Spleen (tissue), 11 donors: ENCODE results near the gene NECTIN4. TPM values are rescaled to one million over a fixed set of nuclear protein-coding genes. Genes with fewer than 3 reads are reported as not detected.
A peak's percentile ranks its signal among the peaks of the same experiment; 100 is the strongest.

Experiments used
- DNase-seq: peaks from one replicate; pipeline ENCODE4 v3.0.0-alpha.2; 2020
- H3K27ac ChIP-seq, 8 donors: fragments of 200-600 bp; sonication (generic) in 7 of 8; 1 replicate in 4 of 8; 2 replicates in 4 of 8; pipeline versions ENCODE4 v1.5.0 to v1.8.0; 2016 to 2021; ENCODE audit warnings: inconsistent platforms in 4 of 8, mild to moderate bottlenecking in 4 of 8, moderate library complexity in 1 of 8
- H3K27me3 ChIP-seq, 7 donors: fragments of 200-600 bp; sonication (generic) in 6 of 7; replicated peaks in 1 of 7; 1 replicate in 4 of 7; 2 replicates in 3 of 7; pipeline versions ENCODE4 v1.5.0 to v1.8.0; 2016 to 2021; ENCODE audit warnings: inconsistent platforms in 3 of 7, mild to moderate bottlenecking in 1 of 7
- H3K36me3 ChIP-seq, 6 donors: fragments of 200-600 bp; sonication (generic) in 5 of 6; 1 replicate in 4 of 6; 2 replicates in 2 of 6; pipeline versions ENCODE4 v1.5.0 to v1.8.0; 2016 to 2021; ENCODE audit warnings: inconsistent platforms in 2 of 6
- H3K4me1 ChIP-seq, 6 donors: fragments of 200-600 bp; sonication (generic) in 5 of 6; 1 replicate in 3 of 6; 2 replicates in 3 of 6; pipeline versions ENCODE4 v1.5.0 to v1.8.0; 2016 to 2021; ENCODE audit warnings: inconsistent platforms in 3 of 6
- H3K4me3 ChIP-seq, 8 donors: fragments of 200-600 bp; sonication (generic) in 7 of 8; 1 replicate in 4 of 8; 2 replicates in 4 of 8; pipeline versions ENCODE4 v1.5.0 to v1.8.0; 2016 to 2021; ENCODE audit warnings: inconsistent platforms in 4 of 8, mild to moderate bottlenecking in 4 of 8, moderate library complexity in 2 of 8
- H3K9me3 ChIP-seq, 8 donors: fragments of 200-600 bp; sonication (generic) in 7 of 8; 1 replicate in 4 of 8; 2 replicates in 4 of 8; pipeline versions ENCODE4 v1.5.0 to v1.8.0; 2016 to 2021; ENCODE audit warnings: inconsistent platforms in 4 of 8
- POLR2A ChIP-seq, 3 donors: fragments of 450-650 bp; IDR thresholded peaks; one replicate each; pipeline ENCODE4 v1.5.1; 2017; ENCODE audit warnings: antibody characterized with exemption in 3 of 3, mild to moderate bottlenecking in 1 of 3
- POLR2AphosphoS5 ChIP-seq, 3 donors: sonication (generic); formaldehyde crosslinking; IDR thresholded peaks; one replicate each; pipeline ENCODE4 v1.5.1; 2017; ENCODE audit warnings: antibody characterized with exemption in 3 of 3
- WGBS, 5 donors: extraction: QIAGEN DNeasy Blood & Tissue Kit in 3 of 5; methylation state at CpG; one replicate each; pipeline versions ENCODE4 v1.1.5 to v1.1.7; 2013 to 2018; 5-methylcytosine and 5-hydroxymethylcytosine counted together
- intact Hi-C: fragments of 100-400 bp; cut with DNase I; formaldehyde crosslinking; loops from one replicate; pipeline ENCODE4 v1.15.0; 2023; ENCODE audit warnings: low total_unique reads
- polyA plus RNA-seq, 3 donors: library from polyadenylated mRNA; stranded (reverse); fragments of 200-250 nt; gene quantifications; one replicate each; pipeline ENCODE4 v1.2.1, GENCODE V29; 2013
- total RNA-seq, 7 donors: library from RNA; depleted of rRNA in 3 of 7; stranded (reverse); fragments of >200 nt in 3 of 7; fragmentation: NEBNext Ultra II Directional in 4 of 7; extraction: Animal tissue kit (Norgen Biotek cat#: 25700) in 4 of 7; gene quantifications; one replicate each; pipeline versions ENCODE4 v1.1.0 to v1.2.1, GENCODE V29; 2016 to 2021
- TF ChIP-seq, protein P1 (sequence below), 11 experiments: fragments of 200-600 bp in 7 of 11; fragments of 450-650 bp in 4 of 11; sonication (generic) in 4 of 11; IDR thresholded peaks in 8 of 11; conservative IDR thresholded peaks in 3 of 11; 1 replicate in 7 of 11; 2 replicates in 4 of 11; pipeline versions ENCODE4 v1.4.0 to v1.8.0; 2016 to 2021; ENCODE audit warnings: antibody characterized with exemption in 11 of 11, inconsistent platforms in 4 of 11, mild to moderate bottlenecking in 1 of 11
- donor health status: healthy with polysubstance abuse.
- donor health status: DM: no; HTN: no; CAD: no; lungs with moderate emphysema.
- donor health status: DM: no; HTN: no; CAD: no.
- donor health status: Bipolar disorder and iron deficiency.
- donor health status: healthy.
- donor health status: DM: no; HTN: no; CAD: no.
- donor health status: DM: yes; HTN: yes; CAD: no.

Gene NECTIN4
- total and polyA plus RNA-seq, 10 donors: 0.03 to 0.06 (median 0.04) TPM; not detected in 7

- DNase-seq: peak; percentile 97
- H3K4me1 ChIP-seq: peaks cover 16 to 70% (median 60%) of the 10 kb centered on the region in 6 donors
- intact Hi-C loops: no loop called here
- TF ChIP-seq, protein P1, sequence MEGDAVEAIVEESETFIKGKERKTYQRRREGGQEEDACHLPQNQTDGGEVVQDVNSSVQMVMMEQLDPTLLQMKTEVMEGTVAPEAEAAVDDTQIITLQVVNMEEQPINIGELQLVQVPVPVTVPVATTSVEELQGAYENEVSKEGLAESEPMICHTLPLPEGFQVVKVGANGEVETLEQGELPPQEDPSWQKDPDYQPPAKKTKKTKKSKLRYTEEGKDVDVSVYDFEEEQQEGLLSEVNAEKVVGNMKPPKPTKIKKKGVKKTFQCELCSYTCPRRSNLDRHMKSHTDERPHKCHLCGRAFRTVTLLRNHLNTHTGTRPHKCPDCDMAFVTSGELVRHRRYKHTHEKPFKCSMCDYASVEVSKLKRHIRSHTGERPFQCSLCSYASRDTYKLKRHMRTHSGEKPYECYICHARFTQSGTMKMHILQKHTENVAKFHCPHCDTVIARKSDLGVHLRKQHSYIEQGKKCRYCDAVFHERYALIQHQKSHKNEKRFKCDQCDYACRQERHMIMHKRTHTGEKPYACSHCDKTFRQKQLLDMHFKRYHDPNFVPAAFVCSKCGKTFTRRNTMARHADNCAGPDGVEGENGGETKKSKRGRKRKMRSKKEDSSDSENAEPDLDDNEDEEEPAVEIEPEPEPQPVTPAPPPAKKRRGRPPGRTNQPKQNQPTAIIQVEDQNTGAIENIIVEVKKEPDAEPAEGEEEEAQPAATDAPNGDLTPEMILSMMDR (IDR thresholded peaks at IDR 0.05 in 8 of 11, conservative IDR thresholded peaks at IDR 0.05 in 3 of 11): peak in 1 of 11 experiments; percentile 25
- peak; percentile 91 to 96 (median 95) for TF ChIP-seq POLR2AphosphoS5 (IDR thresholded peaks at IDR 0.05)
- TF ChIP-seq POLR2A (IDR thresholded peaks at IDR 0.05): peak in 2 of 3 donors; percentile 27 to 29
- peaks cover 0 to 26% (median 0%) of the 10 kb centered on the region in 6 donors for H3K36me3 ChIP-seq
- H3K4me3 ChIP-seq: peak within 1 kb of the TSS; percentile 43 to 96 (median 79)
- no peaks in the 10 kb centered on the region for H3K27me3 ChIP-seq
- H3K27ac ChIP-seq: peak within 1 kb of the TSS; percentile 73 to 99 (median 96)
- WGBS, 5 donors: 11 to 42% (median 16%) methylated on average over 6 to 9 of the region's 9 CpGs
- H3K9me3 ChIP-seq: no peaks in the 10 kb centered on the region
Observed at GRCh38 chr1:161069731-161070270, 19.6 kb downstream of the NECTIN4 start, which contains the start of gene ARHGAP30. Gene ARHGAP30, minus strand, starts transcription at chr1:161069891. Its CDS starts 267 bp downstream, at chr1:161069624.

- peak overlapping the region; percentile 43 to 96 (median 79) for H3K4me3 ChIP-seq
- DNase-seq: no peak
- H3K9me3 ChIP-seq: no peaks in the 10 kb centered on the region
- TF ChIP-seq, protein P1 (IDR thresholded peaks at IDR 0.05 in 8 of 11, conservative IDR thresholded peaks at IDR 0.05 in 3 of 11): no peak
- no peak for TF ChIP-seq POLR2A (IDR thresholded peaks at IDR 0.05)
- TF ChIP-seq POLR2AphosphoS5 (IDR thresholded peaks at IDR 0.05): no peak
- H3K27me3 ChIP-seq: no peaks in the 10 kb centered on the region
- peak overlapping the region; percentile 73 to 99 (median 96) for H3K27ac ChIP-seq
- H3K36me3 ChIP-seq: peaks cover 0 to 29% (median 0%) of the 10 kb centered on the region in 6 donors
- WGBS, 5 donors: 15 to 28% (median 16%) methylated on average over 8 to 9 of the region's 9 CpGs
- intact Hi-C loops: no loop called here
- H3K4me1 ChIP-seq: peaks cover 16 to 76% (median 64%) of the 10 kb centered on the region in 6 donors
Observed at GRCh38 chr1:161069241-161069640, 20.1 kb downstream of the NECTIN4 start.

DNA sequence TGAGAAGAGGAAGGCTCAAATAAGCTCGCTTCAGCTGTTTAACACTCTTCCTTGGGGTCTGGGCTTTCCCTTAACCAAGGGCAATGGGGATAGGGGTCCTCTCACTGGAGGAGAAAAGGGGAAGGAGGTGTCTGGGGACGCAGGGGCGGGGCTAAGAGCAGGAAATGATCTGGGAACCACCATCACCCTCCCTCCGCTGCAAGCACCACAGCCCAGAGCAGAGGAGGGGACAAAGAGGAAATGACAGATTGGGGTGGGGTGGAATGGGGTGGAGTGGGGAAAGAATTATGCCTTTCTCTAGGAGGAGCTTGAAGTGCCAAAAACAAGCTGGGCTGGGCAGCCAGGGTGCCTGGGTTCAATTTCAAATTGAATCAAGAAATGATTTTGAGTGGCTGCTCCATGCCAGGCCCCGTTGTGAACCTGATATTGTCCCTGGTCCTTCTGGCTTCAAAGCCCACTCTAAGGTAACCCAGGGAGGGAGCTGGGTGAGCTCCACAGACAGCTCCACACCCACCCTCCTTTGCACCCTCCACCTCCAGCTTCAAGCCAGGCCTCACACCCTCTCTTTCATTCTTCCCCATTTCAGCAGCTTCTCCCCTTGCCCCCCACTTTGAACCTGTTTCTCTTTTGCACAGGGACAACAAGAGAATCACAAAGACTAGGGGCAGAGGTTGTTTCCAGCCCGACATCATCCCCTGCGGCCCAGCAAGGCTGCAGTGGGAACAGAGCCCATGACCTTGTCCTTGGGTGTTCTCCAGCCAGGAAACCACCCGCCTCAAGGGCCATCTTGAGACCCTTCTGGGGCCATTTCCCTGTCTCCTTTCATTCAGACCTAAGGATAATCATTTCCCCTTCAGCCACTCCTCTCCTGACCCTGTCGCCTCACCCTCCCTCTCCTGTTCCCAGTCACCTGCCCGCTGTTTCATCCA lies 20.8 kb downstream of the NECTIN4 start:
- Histone ChIP-seq H3K27ac (peak overlapping the region; percentile 73 to 99 (median 96)), H3K27me3 (no peaks in the 10 kb centered on the region), H3K9me3 (no peaks in the 10 kb centered on the region), H3K4me1 (peaks cover 16 to 83% (median 68%) of the 10 kb centered on the region in 6 donors), H3K4me3 (peak overlapping the region; percentile 43 to 96 (median 79)), H3K36me3 (peaks cover 0 to 36% (median 0%) of the 10 kb centered on the region in 6 donors)
- WGBS, 5 donors: 14 to 22% (median 20%) methylated on average over 10 of the region's 10 CpGs
- DNase-seq: peak; percentile 95
- intact Hi-C loops: no loop called here
- TF ChIP-seq POLR2AphosphoS5 (IDR thresholded peaks at IDR 0.05) (peak in 2 of 3 donors; percentile 80 to 90), POLR2A (IDR thresholded peaks at IDR 0.05) (no peak)
- TF ChIP-seq, protein P1 (IDR thresholded peaks at IDR 0.05 in 8 of 11, conservative IDR thresholded peaks at IDR 0.05 in 3 of 11): peak in 2 of 11 experiments; percentile 10 to 19
